ENCODE measurements around the gene RBM33.

Gene RBM33

GRCh38 chr7:155682484-155682883, 38.0 kb downstream of the RBM33 start:
- TF ChIP-seq ZBTB7A (IDR thresholded peaks at IDR 0.05; ENCODE audit: low read depth), result no peak
- no peak for TF ChIP-seq TEAD4 (IDR thresholded peaks at IDR 0.05)
- TF ChIP-seq, protein P1, sequence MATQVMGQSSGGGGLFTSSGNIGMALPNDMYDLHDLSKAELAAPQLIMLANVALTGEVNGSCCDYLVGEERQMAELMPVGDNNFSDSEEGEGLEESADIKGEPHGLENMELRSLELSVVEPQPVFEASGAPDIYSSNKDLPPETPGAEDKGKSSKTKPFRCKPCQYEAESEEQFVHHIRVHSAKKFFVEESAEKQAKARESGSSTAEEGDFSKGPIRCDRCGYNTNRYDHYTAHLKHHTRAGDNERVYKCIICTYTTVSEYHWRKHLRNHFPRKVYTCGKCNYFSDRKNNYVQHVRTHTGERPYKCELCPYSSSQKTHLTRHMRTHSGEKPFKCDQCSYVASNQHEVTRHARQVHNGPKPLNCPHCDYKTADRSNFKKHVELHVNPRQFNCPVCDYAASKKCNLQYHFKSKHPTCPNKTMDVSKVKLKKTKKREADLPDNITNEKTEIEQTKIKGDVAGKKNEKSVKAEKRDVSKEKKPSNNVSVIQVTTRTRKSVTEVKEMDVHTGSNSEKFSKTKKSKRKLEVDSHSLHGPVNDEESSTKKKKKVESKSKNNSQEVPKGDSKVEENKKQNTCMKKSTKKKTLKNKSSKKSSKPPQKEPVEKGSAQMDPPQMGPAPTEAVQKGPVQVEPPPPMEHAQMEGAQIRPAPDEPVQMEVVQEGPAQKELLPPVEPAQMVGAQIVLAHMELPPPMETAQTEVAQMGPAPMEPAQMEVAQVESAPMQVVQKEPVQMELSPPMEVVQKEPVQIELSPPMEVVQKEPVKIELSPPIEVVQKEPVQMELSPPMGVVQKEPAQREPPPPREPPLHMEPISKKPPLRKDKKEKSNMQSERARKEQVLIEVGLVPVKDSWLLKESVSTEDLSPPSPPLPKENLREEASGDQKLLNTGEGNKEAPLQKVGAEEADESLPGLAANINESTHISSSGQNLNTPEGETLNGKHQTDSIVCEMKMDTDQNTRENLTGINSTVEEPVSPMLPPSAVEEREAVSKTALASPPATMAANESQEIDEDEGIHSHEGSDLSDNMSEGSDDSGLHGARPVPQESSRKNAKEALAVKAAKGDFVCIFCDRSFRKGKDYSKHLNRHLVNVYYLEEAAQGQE (IDR thresholded peaks at IDR 0.05; ENCODE audit: low read depth), result no peak
- TF ChIP-seq USF1 (IDR thresholded peaks at IDR 0.05), result no peak
- no peak for TF ChIP-seq YY1 (IDR thresholded peaks at IDR 0.05; ENCODE audit: low read depth)
- TF ChIP-seq TCF12 (IDR thresholded peaks at IDR 0.05; ENCODE audit: low read depth), result no peak
- no peak for TF ChIP-seq NFIC (IDR thresholded peaks at IDR 0.05)
- TF ChIP-seq CEBPB (IDR thresholded peaks at IDR 0.05), result no peak
- TF ChIP-seq TAF1 (IDR thresholded peaks at IDR 0.05; ENCODE audit: low read depth), result no peak

DNA sequence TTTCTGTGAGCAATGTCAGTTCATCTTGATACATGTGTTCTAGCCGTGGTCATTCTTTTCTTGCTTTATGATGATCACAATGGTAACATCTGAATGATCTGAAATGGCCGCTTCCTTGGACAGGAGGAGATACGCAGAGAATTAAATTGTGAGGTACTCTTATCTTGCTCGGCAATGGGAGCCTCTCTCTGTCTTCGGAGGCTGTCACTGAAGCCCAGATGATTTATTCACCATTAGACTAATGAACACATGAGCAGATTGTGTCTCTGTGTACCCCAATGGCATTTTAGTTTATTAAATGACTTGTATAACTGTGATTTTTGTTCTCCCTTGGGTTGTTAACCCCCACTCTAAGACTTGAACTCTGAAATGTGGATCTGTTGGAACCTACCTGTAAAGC, 38.6 kb downstream of the RBM33 start:
- no peak for TF ChIP-seq RAD21 (IDR thresholded peaks at IDR 0.05; ENCODE audit: low read depth)
- TF ChIP-seq NFIC (IDR thresholded peaks at IDR 0.05), result no peak
- no peak for TF ChIP-seq USF1 (IDR thresholded peaks at IDR 0.05)
- TF ChIP-seq, protein P1 (IDR thresholded peaks at IDR 0.05; ENCODE audit: low read depth), result no peak
- no peak for TF ChIP-seq YY1 (IDR thresholded peaks at IDR 0.05; ENCODE audit: low read depth)
- no peak for TF ChIP-seq CREB1 (IDR thresholded peaks at IDR 0.05; ENCODE audit: low read depth)
- no peak for TF ChIP-seq MAX (IDR thresholded peaks at IDR 0.05)
- no peak for TF ChIP-seq CEBPB (IDR thresholded peaks at IDR 0.05)
- no peak for TF ChIP-seq ZBTB7A (IDR thresholded peaks at IDR 0.05; ENCODE audit: low read depth)
- TF ChIP-seq TEAD4 (IDR thresholded peaks at IDR 0.05), result no peak

GRCh38 chr7:155683714-155684113, 39.3 kb downstream of the RBM33 start:
- no peak for TF ChIP-seq USF1 (IDR thresholded peaks at IDR 0.05)
- TF ChIP-seq MAX (IDR thresholded peaks at IDR 0.05), result no peak
- TF ChIP-seq EP300 (IDR thresholded peaks at IDR 0.05; ENCODE audit: borderline replicate concordance), result no peak
- no peak for TF ChIP-seq YY1 (IDR thresholded peaks at IDR 0.05; ENCODE audit: low read depth)
- TF ChIP-seq TCF12 (IDR thresholded peaks at IDR 0.05; ENCODE audit: low read depth), result no peak
- TF ChIP-seq CEBPB (IDR thresholded peaks at IDR 0.05), result no peak
- TF ChIP-seq NFIC (IDR thresholded peaks at IDR 0.05), result no peak
- TF ChIP-seq FOXM1 (IDR thresholded peaks at IDR 0.05; ENCODE audit: borderline replicate concordance, low read depth), result no peak
- no peak for TF ChIP-seq TEAD4 (IDR thresholded peaks at IDR 0.05)
- TF ChIP-seq TAF1 (IDR thresholded peaks at IDR 0.05; ENCODE audit: low read depth), result no peak
- no peak for TF ChIP-seq EGR1 (IDR thresholded peaks at IDR 0.05)
- TF ChIP-seq ZBTB7A (IDR thresholded peaks at IDR 0.05; ENCODE audit: low read depth), result no peak
- TF ChIP-seq RAD21 (IDR thresholded peaks at IDR 0.05; ENCODE audit: low read depth), result no peak
- TF ChIP-seq, protein P1 (IDR thresholded peaks at IDR 0.05; ENCODE audit: low read depth), result no peak
- TF ChIP-seq CREB1 (IDR thresholded peaks at IDR 0.05; ENCODE audit: low read depth), result no peak

DNA sequence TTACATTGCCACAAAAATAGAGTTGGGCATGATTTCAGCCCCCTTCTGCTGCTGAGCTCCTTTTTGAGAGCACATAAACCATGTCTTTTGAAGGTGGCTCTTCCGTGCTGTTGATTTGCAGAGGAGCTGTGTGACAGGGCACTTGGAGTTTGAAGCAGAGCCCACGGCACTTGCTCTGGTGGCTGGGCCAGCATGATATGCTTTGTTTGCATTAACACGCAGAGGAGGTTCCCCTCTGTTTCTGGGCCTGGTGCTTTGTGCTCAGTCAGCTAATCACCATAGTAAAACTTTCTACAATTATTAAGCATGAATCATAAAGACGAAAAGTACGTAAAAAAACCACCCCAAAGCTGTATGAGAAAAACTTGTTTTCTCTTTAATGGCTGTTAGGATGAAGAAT, 40.1 kb downstream of the RBM33 start:
- TF ChIP-seq RAD21 (IDR thresholded peaks at IDR 0.05; ENCODE audit: low read depth) (no peak), MAX (IDR thresholded peaks at IDR 0.05) (no peak), USF1 (IDR thresholded peaks at IDR 0.05) (no peak), YY1 (IDR thresholded peaks at IDR 0.05; ENCODE audit: low read depth) (no peak), EP300 (IDR thresholded peaks at IDR 0.05; ENCODE audit: borderline replicate concordance) (no peak), TAF1 (IDR thresholded peaks at IDR 0.05; ENCODE audit: low read depth) (no peak), CREB1 (IDR thresholded peaks at IDR 0.05; ENCODE audit: low read depth) (no peak), TCF12 (IDR thresholded peaks at IDR 0.05; ENCODE audit: low read depth) (no peak), FOXM1 (IDR thresholded peaks at IDR 0.05; ENCODE audit: borderline replicate concordance, low read depth) (no peak), CEBPB (IDR thresholded peaks at IDR 0.05) (no peak), EGR1 (IDR thresholded peaks at IDR 0.05) (no peak), ZBTB7A (IDR thresholded peaks at IDR 0.05; ENCODE audit: low read depth) (no peak), NFIC (IDR thresholded peaks at IDR 0.05) (no peak), TEAD4 (IDR thresholded peaks at IDR 0.05) (no peak)
- TF ChIP-seq, protein P1 (IDR thresholded peaks at IDR 0.05; ENCODE audit: low read depth), result no peak
